Activated T-cell treated with anti-CD3 and anti-CD28 coated beads for 48 hours (primary cell): ENCODE measurements around the gene ACOX2.

ENCODE experiments used
- DNase-seq: peaks from one replicate; pipeline ENCODE4 v3.0.0-alpha.2; 2020; ENCODE audit warnings: low read depth

ACOX2 gene

DNA sequence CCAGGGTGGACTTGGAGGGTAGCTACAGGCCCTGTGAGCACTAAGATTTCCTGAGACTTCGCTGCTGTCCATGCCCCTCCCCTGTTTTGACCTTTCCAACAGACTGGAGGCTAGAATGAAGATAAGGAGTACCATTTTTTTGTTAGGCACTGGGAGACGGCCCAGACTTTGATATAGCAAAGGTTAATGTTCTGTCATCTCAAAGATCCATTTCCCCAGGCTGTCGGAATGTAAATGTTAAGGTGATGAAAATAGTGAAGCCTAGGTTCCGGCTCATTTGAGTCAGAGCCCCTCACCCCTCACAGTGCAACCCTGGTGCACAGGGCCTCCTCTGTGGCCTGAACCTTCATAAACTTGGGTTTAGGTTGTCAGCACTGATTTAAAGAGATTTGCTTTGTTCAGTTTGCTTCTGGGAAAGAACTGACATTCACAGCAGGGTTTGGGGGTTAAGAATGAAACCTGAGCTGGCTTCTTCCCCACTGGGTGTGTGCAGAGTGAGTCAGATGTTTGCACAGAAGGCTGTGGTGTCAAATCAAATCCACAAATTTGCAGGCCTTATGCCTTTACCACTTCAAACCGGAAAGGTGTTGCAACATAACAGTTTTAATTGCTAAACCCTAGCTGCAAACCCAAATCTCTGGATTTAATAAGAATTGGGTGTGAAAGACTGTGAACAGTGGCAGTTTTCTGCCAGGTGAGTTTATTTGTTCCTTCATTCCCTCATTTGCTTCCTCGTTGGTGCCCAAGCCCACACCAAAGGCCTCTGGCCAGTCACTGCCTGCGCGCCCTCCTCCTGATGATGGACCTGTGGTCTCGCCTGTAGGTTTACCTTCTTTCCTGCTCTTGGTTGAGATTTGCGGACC lies 65.7 kb downstream of the ACOX2 start:
- peak; percentile 48 for DNase-seq

GRCh38 chr3:58470363-58471024 lies 66.5 kb downstream of the ACOX2 start:
- no peak for DNase-seq

- DNase-seq = no peak
These were observed 67.9 kb downstream of the ACOX2 start for GRCh38 chr3:58469096-58469495.

DNA sequence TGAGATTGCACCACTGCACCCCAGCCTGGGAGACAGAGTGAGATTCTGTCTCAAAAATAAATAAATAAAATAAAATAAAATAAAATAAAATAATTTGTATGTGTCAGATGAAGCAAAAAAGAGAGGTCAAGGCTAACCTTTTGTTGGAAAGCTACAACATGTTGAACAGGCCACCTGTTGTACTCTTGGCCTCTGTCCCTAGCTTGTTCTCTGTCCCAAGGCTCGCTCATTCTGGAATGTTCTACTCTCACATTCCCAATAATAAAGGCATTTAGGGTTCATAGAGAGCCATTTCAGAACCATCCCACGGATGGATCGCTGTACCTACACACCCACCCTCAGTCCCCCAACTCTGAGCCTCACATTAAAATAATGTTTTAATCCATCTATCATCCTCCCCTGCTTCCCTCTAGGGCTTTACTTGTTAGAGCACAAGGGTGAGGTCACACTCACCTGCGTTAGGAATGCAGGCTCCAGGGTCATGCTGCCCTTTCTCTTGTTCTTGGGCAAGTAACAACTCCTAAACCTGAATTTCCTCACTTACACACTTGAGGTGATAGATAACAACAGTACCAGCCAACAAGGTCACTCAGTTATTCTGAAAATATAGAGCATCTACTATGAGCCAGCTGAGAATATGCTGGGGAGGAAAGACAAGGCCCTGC lies 70.0 kb downstream of the ACOX2 start:
- no peak for DNase-seq

DNA sequence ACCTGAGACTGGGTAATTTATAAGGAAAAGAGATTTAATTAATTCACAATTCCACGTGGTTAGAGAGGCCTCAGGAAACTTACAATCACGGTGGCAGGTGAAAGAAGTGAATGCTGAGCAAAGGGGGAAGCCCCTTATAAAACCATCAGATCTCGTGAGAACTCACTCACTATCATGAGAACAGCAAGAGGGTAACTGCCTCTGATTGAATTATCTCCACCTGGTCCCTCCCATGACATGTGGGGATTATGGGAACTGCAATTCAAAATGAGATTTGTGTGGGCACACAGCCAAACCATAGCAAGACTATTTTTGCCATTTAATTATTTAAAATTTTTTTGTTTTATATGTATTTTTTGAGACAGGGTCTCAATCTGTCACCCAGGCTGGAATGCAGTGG lies 72.1 kb downstream of the ACOX2 start:
- DNase-seq = no peak

DNA sequence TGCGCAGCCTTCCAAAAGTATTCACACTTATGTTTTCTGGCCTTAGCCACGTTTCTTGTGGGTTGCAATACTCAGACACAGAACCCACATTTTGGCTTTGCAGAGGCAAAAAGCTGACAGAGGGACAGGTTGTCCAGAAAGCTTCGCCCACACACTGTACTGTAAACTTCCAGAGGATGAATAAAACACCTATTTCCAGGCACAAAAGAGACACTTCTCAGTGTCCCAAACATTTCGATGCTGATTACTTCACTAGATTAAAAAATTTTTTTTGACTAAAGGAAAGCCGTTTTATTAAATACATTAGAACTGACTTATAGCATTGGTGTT lies 73.1 kb downstream of the ACOX2 start:
- DNase-seq = no peak

DNA sequence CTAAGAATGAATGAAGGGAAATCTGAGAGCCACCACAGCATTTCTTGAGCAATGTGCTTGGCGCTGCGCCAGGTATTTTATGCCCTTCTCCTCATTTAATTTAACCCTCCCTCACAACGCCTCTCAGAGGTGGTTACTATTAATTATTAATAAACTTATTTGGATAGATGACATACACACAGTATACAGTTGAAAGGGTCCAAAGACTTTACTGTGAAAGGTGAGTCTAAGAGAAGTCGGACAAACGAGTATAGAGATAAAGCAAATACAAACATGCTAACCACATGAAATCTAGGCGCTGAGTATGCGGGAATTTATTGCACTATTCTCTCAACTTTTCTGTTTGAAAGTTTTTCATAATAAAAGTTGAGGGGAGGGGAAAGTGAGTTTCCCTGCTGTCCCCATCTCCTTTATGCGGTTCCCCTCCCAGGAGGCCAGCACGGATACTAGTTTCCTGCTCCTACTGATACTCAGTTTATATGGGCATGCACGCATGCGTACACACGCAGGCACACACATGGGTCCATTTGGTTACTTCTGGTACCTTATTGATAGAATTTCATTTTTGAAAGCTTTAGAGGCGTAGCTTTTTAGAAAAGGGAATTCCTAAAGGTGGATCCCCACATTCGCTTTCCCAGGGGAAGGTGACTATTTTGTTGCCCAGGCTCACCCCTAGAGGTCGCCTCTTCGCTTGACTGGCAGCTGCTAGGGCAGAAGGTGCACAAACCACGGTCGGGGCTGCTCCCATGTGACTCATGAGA lies 73.6 kb downstream of the ACOX2 start:
- DNase-seq = peak; percentile 74

- no peak for DNase-seq
These were observed 74.2 kb downstream of the ACOX2 start for GRCh38 chr3:58462829-58463180.

- DNase-seq = no peak
These were observed 77.8 kb downstream of the ACOX2 start for GRCh38 chr3:58459160-58459559.
